Psoas muscle (tissue), 8 donors: ENCODE results near the gene OAS1. TPM values are rescaled to one million over a fixed set of nuclear protein-coding genes. Genes with fewer than 3 reads are reported as not detected.
"Not testable (repeated sequence)": the region's sequence is repeated elsewhere in the genome, so short reads cannot be mapped to it uniquely, and the experiment has no call there.

Experiments
- ATAC-seq, 4 donors: fragments of 200-7000 bp; cut with Tn5 transposase; one replicate each; pipeline ENCODE4 v1.9.1; 2020; ENCODE audit warnings: moderate library complexity in 3 of 4, mild to moderate bottlenecking in 2 of 4
- DNase-seq, 2 donors: peaks; one replicate each; pipeline ENCODE4 v3.0.0-alpha.2; 2020
- H3K27ac ChIP-seq: fragments of 200-600 bp; one replicate; pipeline ENCODE4 v1.8.0; 2022
- H3K27me3 ChIP-seq, 3 donors: fragments of 200-600 bp in 1 of 3; one replicate each; pipeline versions ENCODE4 v1.6.1 to v1.8.0; 2013 to 2022; ENCODE audit warnings: low read length in 2 of 3, mild to moderate bottlenecking in 2 of 3, moderate library complexity in 1 of 3; ENCODE audit not compliant: insufficient read depth in 3 of 3
- H3K36me3 ChIP-seq, 2 donors: fragments of 200-600 bp in 1 of 2; one replicate each; pipeline versions ENCODE4 v1.6.1 to v1.8.0; 2013 to 2022; ENCODE audit warnings: low read depth in 1 of 2, mild to moderate bottlenecking in 1 of 2, moderate library complexity in 1 of 2; ENCODE audit not compliant: insufficient read depth in 1 of 2
- H3K4me1 ChIP-seq: fragments of 200-600 bp; one replicate; pipeline ENCODE4 v1.8.0; 2022
- H3K4me3 ChIP-seq: fragments of 200-600 bp; one replicate; pipeline ENCODE4 v1.8.0; 2022; ENCODE audit warnings: mild to moderate bottlenecking
- H3K9me3 ChIP-seq: fragments of 200-600 bp; one replicate; pipeline ENCODE4 v1.8.0; 2022
- CTCF ChIP-seq: fragments of 200-600 bp; IDR thresholded peaks from one replicate; pipeline ENCODE4 v1.8.0; 2022; ENCODE audit warnings: antibody characterized with exemption
- WGBS, 3 donors: extraction: QIAGEN DNeasy Blood & Tissue Kit; methylation state at CpG; one replicate each; pipeline versions ENCODE4 v1.1.6 to v1.1.7; 2013; 5-methylcytosine and 5-hydroxymethylcytosine counted together
- intact Hi-C, 2 donors: fragments of 100-400 bp; cut with DNase I; formaldehyde crosslinking; loops; one replicate each; pipeline versions ENCODE4 v1.11.0 to v1.14.2; 2022
- polyA plus RNA-seq, 3 donors: library from polyadenylated mRNA; stranded (reverse); fragments of 200-250 nt; gene quantifications; one replicate each; pipeline ENCODE4 v1.2.3, GENCODE V29; 2013
- total RNA-seq, 4 donors: library from RNA; stranded (reverse); fragmentation: NEBNext Ultra II Directional in 2 of 4; extraction: Animal tissue kit (Norgen Biotek cat#: 25700) in 2 of 4; gene quantifications; one replicate each; pipeline versions ENCODE4 v1.2.1 to v1.2.4, GENCODE V29; 2021 to 2023
- donor health status: healthy with polysubstance abuse.
- donor health status: DM: no; HTN: no; CAD: no; lungs with moderate emphysema.
- donor health status: Bipolar disorder and iron deficiency.
- donor health status: healthy.
- donor health status: DM: yes; HTN: yes; CAD: no.
- donor health status: DM: no; HTN: no; CAD: no.
- donor health status: DM: no; HTN: no; CAD: no.
- donor health status: DM: yes; HTN: yes; CAD: no.

The OAS1 gene
- total and polyA plus RNA-seq, 7 donors: 0.45 to 3.7 (median 2.2) TPM

GRCh38 chr12:112916270-112916669, 9.5 kb downstream of the OAS1 start:
- H3K4me1 ChIP-seq: no peaks in the 10 kb centered on the region
- ATAC-seq: peak in 1 of 4 donors; percentile 57
- H3K27me3 ChIP-seq: no peaks in the 10 kb centered on the region
- TF ChIP-seq CTCF: no peak
- H3K9me3 ChIP-seq: peaks cover 18% of the 10 kb centered on the region
- no peak for DNase-seq
- WGBS, 3 donors: 31 to 39% (median 38%) methylated on average over 5 of the region's 5 CpGs
- no peak overlapping the region for H3K27ac ChIP-seq
- H3K4me3 ChIP-seq: no peak overlapping the region
- intact Hi-C loops: no loop called here
- peaks cover 0 to 3% of the 10 kb centered on the region in 2 donors for H3K36me3 ChIP-seq

- Histone ChIP-seq H3K4me3 (no peak overlapping the region), H3K27ac (no peak overlapping the region), H3K36me3 (peaks cover 0 to 3% of the 10 kb centered on the region in 2 donors), H3K4me1 (no peaks in the 10 kb centered on the region), H3K9me3 (no peaks in the 10 kb centered on the region), H3K27me3 (no peaks in the 10 kb centered on the region)
- intact Hi-C loops: no loop called here
- DNase-seq: no peak
- ATAC-seq: no peak
- 72 to 78% (median 76%) methylated on average over 6 of the region's 6 CpGs for WGBS, 3 donors
- TF ChIP-seq CTCF: no peak
Observed at GRCh38 chr12:112919121-112919520, 12.4 kb downstream of the OAS1 start.

- TF ChIP-seq CTCF: no peak
- 35 to 40% (median 38%) methylated on average over 7 of the region's 7 CpGs for WGBS, 3 donors
- intact Hi-C loops: no loop called here
- no peak overlapping the region for H3K4me3 ChIP-seq
- no peaks in the 10 kb centered on the region for H3K36me3 ChIP-seq
- H3K27me3 ChIP-seq: no peaks in the 10 kb centered on the region
- no peak for ATAC-seq
- H3K9me3 ChIP-seq: peaks cover 5% of the 10 kb centered on the region
- no peak overlapping the region for H3K27ac ChIP-seq
- DNase-seq: no peak
- H3K4me1 ChIP-seq: no peaks in the 10 kb centered on the region
Observed at GRCh38 chr12:112924986-112925385, 18.2 kb downstream of the OAS1 start.

GRCh38 chr12:112926416-112927033, 19.8 kb downstream of the OAS1 start:
- H3K36me3 ChIP-seq, DNase-seq, H3K4me3 ChIP-seq, intact Hi-C loops, H3K27me3 ChIP-seq, H3K4me1 ChIP-seq, H3K9me3 ChIP-seq, ATAC-seq, H3K27ac ChIP-seq: not testable (repeated sequence)
- 33 to 40% (median 38%) methylated on average over 7 of the region's 7 CpGs for WGBS, 3 donors

GRCh38 chr12:112927475-112927874, 20.7 kb downstream of the OAS1 start:
- intact Hi-C loops: no loop called here
- no peaks in the 10 kb centered on the region for H3K4me1 ChIP-seq
- no peak for DNase-seq
- no peak for ATAC-seq
- H3K9me3 ChIP-seq: peaks cover 5% of the 10 kb centered on the region
- WGBS, 3 donors: 60 to 76% (median 61%) methylated on average over 3 of the region's 3 CpGs
- no peaks in the 10 kb centered on the region for H3K36me3 ChIP-seq
- no peak for TF ChIP-seq CTCF
- no peak overlapping the region for H3K4me3 ChIP-seq
- H3K27ac ChIP-seq: no peak overlapping the region
- H3K27me3 ChIP-seq: no peaks in the 10 kb centered on the region
